ENCODE measurements around the gene TWIST1. TPM values are rescaled to one million over a fixed set of nuclear protein-coding genes. Genes with fewer than 3 reads are reported as not detected.

The TWIST1 gene
- total RNA-seq, 1 experiment from 2014 or later = not detected

- in situ Hi-C loops (cut with HindIII; ENCODE audit: low pct_unique_long_range_greater_than_20kb, low sequenced_read_pairs) = no loop called here
Measured at GRCh38 chr7:19113855-19114550, 3.4 kb downstream of the TWIST1 start.

GRCh38 chr7:19113002-19113350 is 4.5 kb downstream of the TWIST1 start:
- intact Hi-C loops (cut with micrococcal nuclease; ENCODE audit: unreplicated experiment) = no loop called here
- DNase-seq (ENCODE audit: low read depth, low spot score) (no peak), ATAC-seq (no peak)
- Histone ChIP-seq H3K9me3 (ENCODE audit: control insufficient read depth, insufficient read depth, low read depth, low read length) (peaks cover 9% of the 10 kb centered on the region), H3K27ac (ENCODE audit: low read length) (no peak overlapping the region; the same call in 1 of the 2 replicates), H3K27me3 (ENCODE audit: control insufficient read depth, insufficient read depth, low read length) (no peaks in the 10 kb centered on the region), H3K4me1 (ENCODE audit: control insufficient read depth, insufficient read depth, low read length) (no peaks in the 10 kb centered on the region), H3K36me3 (ENCODE audit: control insufficient read depth, insufficient read depth, low read length) (no peaks in the 10 kb centered on the region), H3K4me3 (ENCODE audit: low read depth in 2 of 2, low read length in 2 of 2) (peak overlapping the region in 1 of 2 experiments; percentile 48; a peak in 2 of 4 replicates)
- CTCF ChIA-PET = no interaction called here
- POLR2A ChIA-PET = no interaction called here
- no TSS peak for BruUV-seq (replicated peaks)
- in situ Hi-C loops (cut with HindIII; ENCODE audit: low pct_unique_long_range_greater_than_20kb, low sequenced_read_pairs) = no loop called here
- TF ChIP-seq SIN3A (IDR thresholded peaks at IDR 0.05; ENCODE audit: borderline replicate concordance, insufficient read depth, low read depth, low read length) = no peak
- TF ChIP-seq POLR2AphosphoS5 (IDR thresholded peaks at IDR 0.05; ENCODE audit: low read depth, low read length) = no peak
- no peak for TF ChIP-seq CTCF (IDR thresholded peaks at IDR 0.05)
- TF ChIP-seq REST (IDR thresholded peaks at IDR 0.05; ENCODE audit: insufficient read depth in 1 of 2, low read depth in 2 of 2, low read length in 1 of 2) = no peak
- TF ChIP-seq TCF7L2 (IDR thresholded peaks at IDR 0.05; ENCODE audit: low read depth, low read length) = no peak

More at GRCh38 chr7:19113855-19114550, 3.4 kb downstream of the TWIST1 start:
- intact Hi-C loops (cut with micrococcal nuclease; ENCODE audit: unreplicated experiment) = no loop called here
- peak overlapping the region in 1 of 2 experiments; percentile 48; a peak in 1 of 4 replicates for H3K4me3 ChIP-seq (ENCODE audit: low read depth in 2 of 2, low read length in 2 of 2)
- peaks cover 9% of the 10 kb centered on the region for H3K9me3 ChIP-seq (ENCODE audit: control insufficient read depth, insufficient read depth, low read depth, low read length)
- DNase-seq (ENCODE audit: low read depth, low spot score) (no peak), ATAC-seq (no peak)
- no peak overlapping the region; the same call in 1 of the 2 replicates for H3K27ac ChIP-seq (ENCODE audit: low read length)
- ChIA-PET POLR2A (no interaction called here), CTCF (no interaction called here)
- H3K36me3 ChIP-seq (ENCODE audit: control insufficient read depth, insufficient read depth, low read length) = no peaks in the 10 kb centered on the region
- TF ChIP-seq SIN3A (IDR thresholded peaks at IDR 0.05; ENCODE audit: borderline replicate concordance, insufficient read depth, low read depth, low read length) = no peak
- no peak for TF ChIP-seq CTCF (IDR thresholded peaks at IDR 0.05)
- no peak for TF ChIP-seq POLR2AphosphoS5 (IDR thresholded peaks at IDR 0.05; ENCODE audit: low read depth, low read length)
- no peak for TF ChIP-seq TCF7L2 (IDR thresholded peaks at IDR 0.05; ENCODE audit: low read depth, low read length)
- no peak for TF ChIP-seq REST (IDR thresholded peaks at IDR 0.05; ENCODE audit: insufficient read depth in 1 of 2, low read depth in 2 of 2, low read length in 1 of 2)
- no peaks in the 10 kb centered on the region for H3K4me1 ChIP-seq (ENCODE audit: control insufficient read depth, insufficient read depth, low read length)
- BruUV-seq (replicated peaks) = no TSS peak
- H3K27me3 ChIP-seq (ENCODE audit: control insufficient read depth, insufficient read depth, low read length) = no peaks in the 10 kb centered on the region
